Activated naive CD8-positive, alpha-beta T cell (primary cell): Measurements from ENCODE around the gene FAM110A.
A peak's percentile ranks its signal among the peaks of the same experiment; 100 is the strongest.

Experiments used
- H3K27ac Mint-ChIP-seq: one replicate; pipeline ENCODE4 v1.8.0; 2021; ENCODE audit warnings: mixed read lengths
- H3K27me3 Mint-ChIP-seq: one replicate; pipeline ENCODE4 v1.8.0; 2021; ENCODE audit warnings: mixed read lengths
- H3K36me3 Mint-ChIP-seq: one replicate; pipeline ENCODE4 v1.8.0; 2021; ENCODE audit warnings: mixed read lengths
- H3K4me1 Mint-ChIP-seq: one replicate; pipeline ENCODE4 v1.8.0; 2021; ENCODE audit warnings: low read depth, mixed read lengths
- H3K4me3 Mint-ChIP-seq: one replicate; pipeline ENCODE4 v1.8.0; 2021; ENCODE audit warnings: mild to moderate bottlenecking, mixed read lengths
- H3K9me3 Mint-ChIP-seq: one replicate; pipeline ENCODE4 v1.8.0; 2021; ENCODE audit warnings: low read depth, mixed read lengths

The FAM110A gene

GRCh38 chr20:869606-870005 lies 36.1 kb downstream of the FAM110A start:
- no peaks in the 10 kb centered on the region for H3K9me3 Mint-ChIP-seq
- no peaks in the 10 kb centered on the region for H3K36me3 Mint-ChIP-seq
- no peak overlapping the region for H3K27ac Mint-ChIP-seq
- no peak overlapping the region for H3K4me3 Mint-ChIP-seq
- no peaks in the 10 kb centered on the region for H3K27me3 Mint-ChIP-seq
- H3K4me1 Mint-ChIP-seq: no peaks in the 10 kb centered on the region

- H3K4me3 Mint-ChIP-seq: no peak overlapping the region
- H3K9me3 Mint-ChIP-seq: no peaks in the 10 kb centered on the region
- no peaks in the 10 kb centered on the region for H3K27me3 Mint-ChIP-seq
- no peak overlapping the region for H3K27ac Mint-ChIP-seq
- no peaks in the 10 kb centered on the region for H3K4me1 Mint-ChIP-seq
- no peaks in the 10 kb centered on the region for H3K36me3 Mint-ChIP-seq
These were observed 37.2 kb downstream of the FAM110A start for GRCh38 chr20:870758-871157.

GRCh38 chr20:871436-871835 lies 37.9 kb downstream of the FAM110A start:
- no peaks in the 10 kb centered on the region for H3K36me3 Mint-ChIP-seq
- H3K4me3 Mint-ChIP-seq: no peak overlapping the region
- H3K27me3 Mint-ChIP-seq: no peaks in the 10 kb centered on the region
- no peaks in the 10 kb centered on the region for H3K9me3 Mint-ChIP-seq
- H3K27ac Mint-ChIP-seq: no peak overlapping the region
- no peaks in the 10 kb centered on the region for H3K4me1 Mint-ChIP-seq

- H3K27ac Mint-ChIP-seq: no peak overlapping the region
- H3K27me3 Mint-ChIP-seq: no peaks in the 10 kb centered on the region
- no peak overlapping the region for H3K4me3 Mint-ChIP-seq
- H3K36me3 Mint-ChIP-seq: no peaks in the 10 kb centered on the region
- no peaks in the 10 kb centered on the region for H3K4me1 Mint-ChIP-seq
- H3K9me3 Mint-ChIP-seq: no peaks in the 10 kb centered on the region
These were observed 38.4 kb downstream of the FAM110A start for GRCh38 chr20:871948-872347.

GRCh38 chr20:872855-873520 lies 39.5 kb downstream of the FAM110A start:
- no peaks in the 10 kb centered on the region for H3K27me3 Mint-ChIP-seq

GRCh38 chr20:873875-874607 lies 40.5 kb downstream of the FAM110A start:
- no peaks in the 10 kb centered on the region for H3K4me1 Mint-ChIP-seq
- no peak overlapping the region for H3K27ac Mint-ChIP-seq
- H3K4me3 Mint-ChIP-seq: no peak overlapping the region
- H3K9me3 Mint-ChIP-seq: no peaks in the 10 kb centered on the region
- H3K36me3 Mint-ChIP-seq: no peaks in the 10 kb centered on the region
- no peaks in the 10 kb centered on the region for H3K27me3 Mint-ChIP-seq

More at GRCh38 chr20:872855-873520, 39.5 kb downstream of the FAM110A start:
- H3K9me3 Mint-ChIP-seq: no peaks in the 10 kb centered on the region
- no peak overlapping the region for H3K27ac Mint-ChIP-seq
- no peaks in the 10 kb centered on the region for H3K36me3 Mint-ChIP-seq
- H3K4me3 Mint-ChIP-seq: no peak overlapping the region
- no peaks in the 10 kb centered on the region for H3K4me1 Mint-ChIP-seq

- Mint-ChIP-seq H3K27me3 (no peaks in the 10 kb centered on the region), H3K4me1 (no peaks in the 10 kb centered on the region), H3K36me3 (no peaks in the 10 kb centered on the region), H3K4me3 (no peak overlapping the region), H3K9me3 (no peaks in the 10 kb centered on the region), H3K27ac (no peak overlapping the region)
These were observed 41.6 kb downstream of the FAM110A start for GRCh38 chr20:875115-875514.

- no peaks in the 10 kb centered on the region for H3K9me3 Mint-ChIP-seq
- H3K27ac Mint-ChIP-seq: no peak overlapping the region
- H3K36me3 Mint-ChIP-seq: no peaks in the 10 kb centered on the region
- H3K27me3 Mint-ChIP-seq: peaks cover under 1% of the 10 kb centered on the region
- no peak overlapping the region for H3K4me3 Mint-ChIP-seq
- peaks cover 7% of the 10 kb centered on the region for H3K4me1 Mint-ChIP-seq
These were observed 44.3 kb downstream of the FAM110A start for GRCh38 chr20:877814-878213.

GRCh38 chr20:878511-879307 lies 45.2 kb downstream of the FAM110A start:
- Mint-ChIP-seq H3K4me1 (peaks cover 7% of the 10 kb centered on the region), H3K9me3 (no peaks in the 10 kb centered on the region), H3K36me3 (no peaks in the 10 kb centered on the region), H3K27me3 (peaks cover 3% of the 10 kb centered on the region), H3K27ac (no peak overlapping the region), H3K4me3 (no peak overlapping the region)

- Mint-ChIP-seq H3K4me1 (peaks cover 7% of the 10 kb centered on the region), H3K27me3 (peaks cover 7% of the 10 kb centered on the region), H3K27ac (no peak overlapping the region), H3K4me3 (no peak overlapping the region), H3K9me3 (no peaks in the 10 kb centered on the region), H3K36me3 (no peaks in the 10 kb centered on the region)
These were observed 46.1 kb downstream of the FAM110A start for GRCh38 chr20:879626-880025.

- H3K9me3 Mint-ChIP-seq: no peaks in the 10 kb centered on the region
- peaks cover 7% of the 10 kb centered on the region for H3K4me1 Mint-ChIP-seq
- peaks cover 12% of the 10 kb centered on the region for H3K27me3 Mint-ChIP-seq
- no peak overlapping the region for H3K27ac Mint-ChIP-seq
- peak overlapping the region; percentile 25 for H3K4me3 Mint-ChIP-seq
- H3K36me3 Mint-ChIP-seq: no peaks in the 10 kb centered on the region
These were observed 47.7 kb downstream of the FAM110A start for GRCh38 chr20:881051-881782.

GRCh38 chr20:881783-882144 lies 48.2 kb downstream of the FAM110A start:
- Mint-ChIP-seq H3K27ac (no peak overlapping the region), H3K4me1 (peaks cover 7% of the 10 kb centered on the region), H3K27me3 (peaks cover 12% of the 10 kb centered on the region), H3K4me3 (no peak overlapping the region), H3K9me3 (no peaks in the 10 kb centered on the region), H3K36me3 (no peaks in the 10 kb centered on the region)

GRCh38 chr20:884983-885952 lies 51.8 kb downstream of the FAM110A start:
- Mint-ChIP-seq H3K27ac (no peak overlapping the region), H3K4me3 (no peak overlapping the region), H3K9me3 (no peaks in the 10 kb centered on the region), H3K4me1 (peaks cover 7% of the 10 kb centered on the region), H3K36me3 (no peaks in the 10 kb centered on the region), H3K27me3 (peaks cover 12% of the 10 kb centered on the region)

GRCh38 chr20:887137-887536 lies 53.6 kb downstream of the FAM110A start:
- H3K36me3 Mint-ChIP-seq: no peaks in the 10 kb centered on the region
- H3K27ac Mint-ChIP-seq: no peak overlapping the region
- no peak overlapping the region for H3K4me3 Mint-ChIP-seq
- H3K9me3 Mint-ChIP-seq: no peaks in the 10 kb centered on the region
- no peaks in the 10 kb centered on the region for H3K4me1 Mint-ChIP-seq
- H3K27me3 Mint-ChIP-seq: peaks cover 13% of the 10 kb centered on the region
